Stimulated activated CD8-positive, alpha-beta memory T cell treated with anti-CD3 and anti-CD28 coated beads, Interleukin-15, amount 100 ng/mL, for 4 hours (primary cell): ENCODE data around the gene SYTL3.
"Not testable (repeated sequence)": the region's sequence is repeated elsewhere in the genome, so short reads cannot be mapped to it uniquely, and the experiment has no call there.

ENCODE experiments used
- DNase-seq, 2 donors: peaks; one replicate each; pipeline ENCODE4 v3.0.0-alpha.2; 2020; ENCODE audit warnings: low read depth in 2 of 2

SYTL3 gene

GRCh38 chr6:158697811-158698210, 48.0 kb downstream of the SYTL3 start:
- no peak for DNase-seq

GRCh38 chr6:158698931-158699330, 49.1 kb downstream of the SYTL3 start:
- no peak for DNase-seq

GRCh38 chr6:158701268-158701667, 51.4 kb downstream of the SYTL3 start:
- not testable (repeated sequence) for DNase-seq

GRCh38 chr6:158703111-158703836, 53.4 kb downstream of the SYTL3 start:
- no peak for DNase-seq

- DNase-seq: peak; percentile 39 to 48
These were observed 54.3 kb downstream of the SYTL3 start for GRCh38 chr6:158703837-158704822.

- DNase-seq: no peak
These were observed 55.7 kb downstream of the SYTL3 start for GRCh38 chr6:158705386-158706126.

- no peak for DNase-seq
These were observed 56.6 kb downstream of the SYTL3 start for GRCh38 chr6:158706369-158706982.

- DNase-seq: no peak
These were observed 57.4 kb downstream of the SYTL3 start for GRCh38 chr6:158707120-158707820.

- no peak for DNase-seq
These were observed 58.0 kb downstream of the SYTL3 start for GRCh38 chr6:158707821-158708195.

- no peak for DNase-seq
These were observed 58.4 kb downstream of the SYTL3 start for GRCh38 chr6:158708239-158708638.

GRCh38 chr6:158709809-158710208, 60.0 kb downstream of the SYTL3 start:
- no peak for DNase-seq

- DNase-seq: no peak
These were observed 61.4 kb downstream of the SYTL3 start for GRCh38 chr6:158711264-158711663.

- no peak for DNase-seq
These were observed 63.6 kb downstream of the SYTL3 start for GRCh38 chr6:158713469-158713868.

GRCh38 chr6:158714706-158715105, 64.9 kb downstream of the SYTL3 start:
- DNase-seq: no peak

- DNase-seq: no peak
These were observed 65.8 kb downstream of the SYTL3 start for GRCh38 chr6:158715330-158716311.

GRCh38 chr6:158717341-158718330, 67.8 kb downstream of the SYTL3 start:
- DNase-seq: no peak

- no peak for DNase-seq
These were observed 68.7 kb downstream of the SYTL3 start for GRCh38 chr6:158718461-158719046.

GRCh38 chr6:158722176-158722729, 72.4 kb downstream of the SYTL3 start:
- no peak for DNase-seq
